PC-9 (cell line): Measurements from ENCODE around the gene TSPAN18. TPM values are rescaled to one million over a fixed set of nuclear protein-coding genes. Genes with fewer than 3 reads are reported as not detected.

Experiments used
- BruUV-seq: library from RNA; stranded (reverse); fragments of 400-500 nt; replicated peaks from 2 replicates; lab custom pipeline; 2021; lab: Mats Ljungman, UMichigan
- CTCF ChIA-PET: fragments of 300-600 bp; sonication (Branson Sonifier 250); formaldehyde crosslinking; loops from one replicate; lab custom pipeline; 2022; ENCODE audit warnings: antibody characterized with exemption; lab: Charles Lee
- POLR2A ChIA-PET: fragments of 300-600 bp; sonication (Branson Sonifier 250); formaldehyde crosslinking; loops from one replicate; lab custom pipeline; 2022; ENCODE audit warnings: antibody characterized with exemption; ENCODE audit not compliant: unreplicated experiment; lab: Charles Lee
- DNase-seq, 2 experiments: peaks; one replicate each; pipeline versions ENCODE4 v3.0.0 to v3.0.0-alpha.2; 2015 to 2022; ENCODE audit warnings: mixed read lengths in 1 of 2
- H2AFZ ChIP-seq: fragments of 200-600 bp; sonication (generic); 2 replicates; pipeline ENCODE4 v1.8.1; 2017; ENCODE audit warnings: antibody characterized with exemption
- H3F3A ChIP-seq: fragments of 200-600 bp; sonication (generic); 2 replicates; pipeline ENCODE4 v1.8.1; 2017; ENCODE audit warnings: antibody characterized with exemption, mild to moderate bottlenecking, low read depth; ENCODE audit not compliant: insufficient read depth
- H3K27ac ChIP-seq: fragments of 200-600 bp; sonication (generic); 2 replicates; pipeline ENCODE4 v1.6.1; 2016; ENCODE audit warnings: mixed run types
- H3K27me3 ChIP-seq: fragments of 200-600 bp; sonication (generic); 2 replicates; pipeline ENCODE4 v1.6.1; 2016; ENCODE audit warnings: low read depth, mixed run types; ENCODE audit not compliant: insufficient read depth
- H3K36me3 ChIP-seq: fragments of 200-600 bp; sonication (generic); 2 replicates; pipeline ENCODE4 v1.6.1; 2016; ENCODE audit warnings: low read depth, mixed run types
- H3K4me1 ChIP-seq: fragments of 200-600 bp; sonication (generic); replicated peaks from 2 replicates; pipeline ENCODE4 v1.6.1; 2016; ENCODE audit warnings: mixed run types; ENCODE audit not compliant: insufficient read depth
- H3K4me2 ChIP-seq: fragments of 200-600 bp; sonication (generic); 2 replicates; pipeline ENCODE4 v1.6.1; 2017; ENCODE audit warnings: mixed run types
- H3K4me3 ChIP-seq: fragments of 200-600 bp; sonication (generic); 2 replicates; pipeline ENCODE4 v1.6.1; 2016; ENCODE audit warnings: mixed run types
- H3K79me2 ChIP-seq: fragments of 200-600 bp; sonication (generic); 2 replicates; pipeline ENCODE4 v1.6.1; 2017; ENCODE audit warnings: low read depth, mixed run types
- H3K9me2 ChIP-seq: fragments of 200-600 bp; sonication (generic); 2 replicates; pipeline ENCODE4 v1.8.1; 2017; ENCODE audit warnings: mild to moderate bottlenecking; ENCODE audit not compliant: insufficient read depth
- H3K9me3 ChIP-seq: fragments of 200-600 bp; sonication (generic); 2 replicates; pipeline ENCODE4 v1.8.1; 2016; ENCODE audit warnings: low read depth; ENCODE audit not compliant: insufficient read depth
- H4K20me1 ChIP-seq: fragments of 200-600 bp; sonication (generic); 2 replicates; pipeline ENCODE4 v1.8.1; 2017; ENCODE audit not compliant: insufficient read depth
- EZH2 ChIP-seq: fragments of 200-600 bp; sonication (generic); IDR thresholded peaks from 2 replicates; pipeline ENCODE4 v1.8.0; 2017; ENCODE audit warnings: antibody characterized with exemption, low read depth
- intact Hi-C: fragments of 100-400 bp; cut with micrococcal nuclease; formaldehyde crosslinking; loops from one replicate; pipeline ENCODE4 v1.10.0; 2022; ENCODE audit not compliant: unreplicated experiment
- total RNA-seq: library from RNA; stranded (reverse); gene quantifications from 2 replicates; pipeline ENCODE4 v1.2.3, GENCODE V29; 2021
- TF ChIP-seq, protein P1 (sequence below): fragments of 200-600 bp; sonication (generic); conservative IDR thresholded peaks from 2 replicates; pipeline ENCODE4 v1.6.1; 2017; ENCODE audit warnings: mixed run types, antibody characterized with exemption, mild to moderate bottlenecking, moderate library complexity

TSPAN18 gene
- total RNA-seq, 1 experiment from 2014 or later: not detected

DNA sequence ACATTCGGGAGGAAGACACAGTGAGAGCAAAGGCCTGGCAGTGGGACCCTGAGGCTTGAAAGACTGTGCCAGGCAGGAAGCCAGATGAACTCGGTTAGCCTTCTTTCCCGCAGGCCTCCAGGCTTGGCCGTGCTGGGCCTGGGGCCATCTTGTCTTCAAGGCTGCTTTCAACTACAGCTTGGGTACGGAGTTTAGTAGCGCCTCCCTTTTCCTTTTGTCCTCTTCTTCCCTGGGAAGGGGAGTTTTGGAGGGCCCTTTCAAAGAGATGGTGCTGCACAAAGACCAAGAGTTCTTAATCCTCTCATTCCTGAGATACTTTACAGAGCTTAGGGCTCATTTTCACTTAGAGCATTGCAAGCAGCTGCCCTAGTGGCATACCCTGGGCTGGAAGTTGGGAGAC, 136.5 kb downstream of the TSPAN18 start:
- H2AFZ ChIP-seq: no peak overlapping the region
- no peak overlapping the region for H3K27ac ChIP-seq
- no peaks in the 10 kb centered on the region for H4K20me1 ChIP-seq
- H3K4me3 ChIP-seq: no peak overlapping the region
- peaks cover 4% of the 10 kb centered on the region; the same call in 1 of the 2 replicates for H3F3A ChIP-seq
- H3K9me2 ChIP-seq: no peaks in the 10 kb centered on the region
- DNase-seq: no peak
- no peak overlapping the region for H3K4me2 ChIP-seq
- TF ChIP-seq, protein P1, sequence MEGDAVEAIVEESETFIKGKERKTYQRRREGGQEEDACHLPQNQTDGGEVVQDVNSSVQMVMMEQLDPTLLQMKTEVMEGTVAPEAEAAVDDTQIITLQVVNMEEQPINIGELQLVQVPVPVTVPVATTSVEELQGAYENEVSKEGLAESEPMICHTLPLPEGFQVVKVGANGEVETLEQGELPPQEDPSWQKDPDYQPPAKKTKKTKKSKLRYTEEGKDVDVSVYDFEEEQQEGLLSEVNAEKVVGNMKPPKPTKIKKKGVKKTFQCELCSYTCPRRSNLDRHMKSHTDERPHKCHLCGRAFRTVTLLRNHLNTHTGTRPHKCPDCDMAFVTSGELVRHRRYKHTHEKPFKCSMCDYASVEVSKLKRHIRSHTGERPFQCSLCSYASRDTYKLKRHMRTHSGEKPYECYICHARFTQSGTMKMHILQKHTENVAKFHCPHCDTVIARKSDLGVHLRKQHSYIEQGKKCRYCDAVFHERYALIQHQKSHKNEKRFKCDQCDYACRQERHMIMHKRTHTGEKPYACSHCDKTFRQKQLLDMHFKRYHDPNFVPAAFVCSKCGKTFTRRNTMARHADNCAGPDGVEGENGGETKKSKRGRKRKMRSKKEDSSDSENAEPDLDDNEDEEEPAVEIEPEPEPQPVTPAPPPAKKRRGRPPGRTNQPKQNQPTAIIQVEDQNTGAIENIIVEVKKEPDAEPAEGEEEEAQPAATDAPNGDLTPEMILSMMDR: no peak
- TF ChIP-seq EZH2: no peak
- CTCF ChIA-PET: no interaction called here
- intact Hi-C loops: no loop called here
- POLR2A ChIA-PET: no interaction called here
- H3K9me3 ChIP-seq: no peaks in the 10 kb centered on the region; the same call in 1 of the 2 replicates
- peaks cover 16% of the 10 kb centered on the region for H3K4me1 ChIP-seq
- no peaks in the 10 kb centered on the region for H3K36me3 ChIP-seq
- no TSS peak for BruUV-seq
- H3K27me3 ChIP-seq: peaks cover 32% of the 10 kb centered on the region; the same call in 1 of the 2 replicates
- H3K79me2 ChIP-seq: no peaks in the 10 kb centered on the region

DNA sequence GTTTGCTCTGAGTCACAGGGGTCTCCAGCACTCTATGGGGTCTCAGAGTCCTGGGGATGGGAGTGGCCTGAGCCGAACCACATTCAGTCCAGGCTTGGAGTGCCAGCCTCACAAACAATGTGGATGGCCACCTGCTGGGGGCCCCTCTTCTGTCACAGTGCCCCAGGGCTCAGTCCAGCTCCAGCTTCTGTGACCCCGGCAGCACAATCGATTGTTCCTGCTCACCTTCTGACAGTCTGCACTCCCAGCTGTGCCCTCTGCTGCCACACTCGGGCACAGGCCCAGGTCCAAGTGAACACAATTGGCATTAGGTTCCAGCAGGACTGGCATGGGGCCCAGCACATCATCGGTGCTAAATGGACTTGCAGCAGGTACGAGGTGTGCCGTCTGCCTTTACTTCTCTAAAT, 139.1 kb downstream of the TSPAN18 start:
- BruUV-seq: no TSS peak
- 0 out of 2 replicates have a peak, but pooled peaks cover 21% of the 10 kb centered on the region for H3K27me3 ChIP-seq
- no peak for TF ChIP-seq EZH2
- TF ChIP-seq, protein P1: no peak
- H3K79me2 ChIP-seq: no peaks in the 10 kb centered on the region
- peaks cover 16% of the 10 kb centered on the region for H3K4me1 ChIP-seq
- intact Hi-C loops: no loop called here
- no peak for DNase-seq
- no peaks in the 10 kb centered on the region for H4K20me1 ChIP-seq
- H2AFZ ChIP-seq: no peak overlapping the region
- H3K9me2 ChIP-seq: no peaks in the 10 kb centered on the region
- CTCF ChIA-PET: no interaction called here
- H3K4me3 ChIP-seq: no peak overlapping the region
- H3K9me3 ChIP-seq: no peaks in the 10 kb centered on the region; the same call in 1 of the 2 replicates
- no peak overlapping the region for H3K4me2 ChIP-seq
- H3K36me3 ChIP-seq: no peaks in the 10 kb centered on the region
- POLR2A ChIA-PET: no interaction called here
- peaks cover 4% of the 10 kb centered on the region; the same call in 1 of the 2 replicates for H3F3A ChIP-seq
- no peak overlapping the region for H3K27ac ChIP-seq

DNA sequence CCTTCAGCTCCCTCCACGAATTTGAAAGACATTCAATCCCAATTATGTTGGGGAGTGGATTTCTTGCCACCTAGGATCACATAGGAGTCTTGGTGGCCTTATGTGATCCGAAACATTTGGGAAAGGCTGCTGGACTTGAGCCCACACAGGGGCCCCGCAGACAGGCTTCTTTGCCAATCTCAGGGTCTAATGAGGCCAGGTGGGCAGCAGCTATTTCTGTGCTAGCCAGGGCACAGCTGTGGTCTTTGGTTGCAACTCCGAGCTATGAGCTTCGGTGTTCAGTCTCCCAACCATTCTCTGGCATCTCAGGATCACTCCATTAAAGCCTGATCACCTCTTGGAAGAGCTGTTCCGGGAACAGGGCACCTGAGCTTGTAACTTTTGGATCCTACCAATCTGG, 139.5 kb downstream of the TSPAN18 start:
- peaks cover 16% of the 10 kb centered on the region for H3K4me1 ChIP-seq
- H3K9me3 ChIP-seq: no peaks in the 10 kb centered on the region; the same call in 1 of the 2 replicates
- H2AFZ ChIP-seq: no peak overlapping the region
- H3K9me2 ChIP-seq: no peaks in the 10 kb centered on the region
- no peaks in the 10 kb centered on the region for H3K79me2 ChIP-seq
- no peaks in the 10 kb centered on the region for H4K20me1 ChIP-seq
- DNase-seq: no peak
- no peaks in the 10 kb centered on the region for H3K36me3 ChIP-seq
- POLR2A ChIA-PET: no interaction called here
- CTCF ChIA-PET: no interaction called here
- H3F3A ChIP-seq: peaks cover 4% of the 10 kb centered on the region; the same call in 1 of the 2 replicates
- TF ChIP-seq, protein P1: no peak
- no peak for TF ChIP-seq EZH2
- no peak overlapping the region for H3K27ac ChIP-seq
- BruUV-seq: no TSS peak
- H3K4me3 ChIP-seq: no peak overlapping the region
- 0 out of 2 replicates have a peak, but pooled peaks cover 21% of the 10 kb centered on the region for H3K27me3 ChIP-seq
- no peak overlapping the region for H3K4me2 ChIP-seq
- intact Hi-C loops: no loop called here
